H9 (cell line): ENCODE data around the gene LTK. TPM values are rescaled to one million over a fixed set of nuclear protein-coding genes. Genes with fewer than 3 reads are reported as not detected.

ENCODE experiments used
- DNase-seq: peaks from one replicate; pipeline ENCODE4 v3.0.0-alpha.2; 2017
- H2AFZ ChIP-seq: one replicate; pipeline ENCODE4 v1.6.1; 2013; ENCODE audit warnings: mild to moderate bottlenecking, low read length, control low read depth, moderate library complexity
- H2AK5ac ChIP-seq: 2 replicates; pipeline ENCODE4 v1.6.1; 2013; ENCODE audit warnings: low read length, control low read depth, mixed read lengths; ENCODE audit not compliant: insufficient read length
- H2BK120ac ChIP-seq: one replicate; pipeline ENCODE4 v1.6.1; 2013; ENCODE audit warnings: low read depth, mild to moderate bottlenecking, low read length, control low read depth, inconsistent platforms; ENCODE audit not compliant: poor library complexity, severe bottlenecking
- H2BK12ac ChIP-seq: 2 replicates; pipeline ENCODE4 v1.6.1; 2013; ENCODE audit warnings: low read length, control low read depth, mixed read lengths, low read depth; ENCODE audit not compliant: insufficient read length
- H2BK15ac ChIP-seq: 2 replicates; pipeline ENCODE4 v1.6.1; 2013; ENCODE audit warnings: low read depth, low read length, control low read depth
- H2BK20ac ChIP-seq: one replicate; pipeline ENCODE4 v1.6.1; 2013; ENCODE audit warnings: low read depth, mild to moderate bottlenecking, low read length, control low read depth, inconsistent platforms; ENCODE audit not compliant: poor library complexity, severe bottlenecking
- H2BK5ac ChIP-seq: 2 replicates; pipeline ENCODE4 v1.6.1; 2013; ENCODE audit warnings: low read length, control low read depth, mixed read lengths; ENCODE audit not compliant: insufficient read length
- H3K14ac ChIP-seq: 2 replicates; pipeline ENCODE4 v1.6.1; 2013; ENCODE audit warnings: low read length, control low read depth; ENCODE audit not compliant: insufficient read depth
- H3K18ac ChIP-seq: 2 replicates; pipeline ENCODE4 v1.6.1; 2013; ENCODE audit warnings: low read depth, mild to moderate bottlenecking, mixed read lengths, low read length, control low read depth; ENCODE audit not compliant: insufficient read length
- H3K23ac ChIP-seq: 2 replicates; pipeline ENCODE4 v1.6.1; 2013; ENCODE audit warnings: low read length, control low read depth, mixed read lengths, low read depth; ENCODE audit not compliant: insufficient read length
- H3K23me2 ChIP-seq: 2 replicates; pipeline ENCODE4 v1.6.1; 2013; ENCODE audit warnings: low read depth, mild to moderate bottlenecking, mixed read lengths, low read length, control low read depth; ENCODE audit not compliant: insufficient read length, poor library complexity, severe bottlenecking
- H3K27ac ChIP-seq: 2 replicates; pipeline ENCODE4 v1.5.1; 2013; ENCODE audit warnings: low read length, control low read depth, mixed read lengths, low read depth; ENCODE audit not compliant: insufficient read length
- H3K27me3 ChIP-seq: 2 replicates; pipeline ENCODE4 v1.6.1; 2013; ENCODE audit warnings: low read length, control low read depth, inconsistent platforms; ENCODE audit not compliant: insufficient read depth
- H3K4ac ChIP-seq: 2 replicates; pipeline ENCODE4 v1.6.1; 2013; ENCODE audit warnings: low read depth, mild to moderate bottlenecking, control low read depth, inconsistent platforms, low read length, moderate library complexity
- H3K4me1 ChIP-seq: 2 replicates; pipeline ENCODE4 v1.6.1; 2013; ENCODE audit warnings: low read length, control low read depth, inconsistent platforms; ENCODE audit not compliant: insufficient read depth
- H3K4me2 ChIP-seq: 2 replicates; pipeline ENCODE4 v1.6.1; 2013; ENCODE audit warnings: low read length, control low read depth, mixed read lengths; ENCODE audit not compliant: insufficient read length, insufficient read depth
- H3K56ac ChIP-seq: 2 replicates; pipeline ENCODE4 v1.6.1; 2013; ENCODE audit warnings: low read depth, mild to moderate bottlenecking, mixed read lengths, low read length, control low read depth; ENCODE audit not compliant: insufficient read length
- H3K79me1 ChIP-seq: 2 replicates; pipeline ENCODE4 v1.6.1; 2013; ENCODE audit warnings: low read depth, mild to moderate bottlenecking, moderate library complexity, low read length, control low read depth, inconsistent platforms; ENCODE audit not compliant: insufficient read depth, poor library complexity, severe bottlenecking
- H3K79me2 ChIP-seq: 2 replicates; pipeline ENCODE4 v1.6.1; 2013; ENCODE audit warnings: low read length, control low read depth, inconsistent platforms; ENCODE audit not compliant: insufficient read depth
- H3K9ac ChIP-seq: 2 replicates; pipeline ENCODE4 v1.6.1; 2013; ENCODE audit warnings: low read length, control low read depth, mixed read lengths; ENCODE audit not compliant: insufficient read length; ENCODE audit errors: extremely low read depth
- H3K9me3 ChIP-seq: one replicate; pipeline ENCODE4 v1.6.1; 2013; ENCODE audit warnings: low read depth, low read length, inconsistent platforms; ENCODE audit not compliant: control insufficient read depth
- H3T11ph ChIP-seq: one replicate; pipeline ENCODE4 v1.6.1; 2013; ENCODE audit warnings: mild to moderate bottlenecking, low read length, control low read depth, inconsistent platforms
- H4K20me1 ChIP-seq: one replicate; pipeline ENCODE4 v1.6.1; 2013; ENCODE audit not compliant: control insufficient read depth, insufficient read length, insufficient read depth
- H4K5ac ChIP-seq: 2 replicates; pipeline ENCODE4 v1.6.1; 2013; ENCODE audit warnings: low read depth, mild to moderate bottlenecking, mixed read lengths, low read length, control low read depth; ENCODE audit not compliant: insufficient read length
- H4K8ac ChIP-seq: replicated peaks from 2 replicates; pipeline ENCODE4 v1.6.1; 2013; ENCODE audit warnings: low read length, control low read depth, mixed read lengths, low read depth; ENCODE audit not compliant: insufficient read length
- H4K91ac ChIP-seq: 2 replicates; pipeline ENCODE4 v1.6.1; 2013; ENCODE audit warnings: low read depth, mild to moderate bottlenecking, moderate library complexity, mixed read lengths, low read length, control low read depth; ENCODE audit not compliant: insufficient read length
- H3K27ac Mint-ChIP-seq, 3 experiments: 2 replicates in 2 of 3; 3 replicates in 1 of 3; pipeline ENCODE4 v1.8.0; 2020 to 2021; ENCODE audit warnings: mixed read lengths in 3 of 3, mild to moderate bottlenecking in 1 of 3, moderate library complexity in 1 of 3
- H3K27me3 Mint-ChIP-seq: 2 replicates; pipeline ENCODE4 v1.8.0; 2021; ENCODE audit warnings: low read depth, mild to moderate bottlenecking, moderate library complexity, mixed read lengths
- H3K36me3 Mint-ChIP-seq, 3 experiments: 2 replicates in 2 of 3; 3 replicates in 1 of 3; pipeline ENCODE4 v1.8.0; 2020 to 2021; ENCODE audit warnings: low read depth in 3 of 3, mixed read lengths in 3 of 3; ENCODE audit not compliant: insufficient read depth in 1 of 3
- H3K4me1 Mint-ChIP-seq, 2 experiments: 2 replicates each; pipeline ENCODE4 v1.8.0; 2020; ENCODE audit warnings: mixed read lengths in 2 of 2
- H3K4me3 Mint-ChIP-seq, 2 experiments: 2 replicates in 1 of 2; 3 replicates in 1 of 2; pipeline ENCODE4 v1.8.0; 2020 to 2021; ENCODE audit warnings: mild to moderate bottlenecking in 2 of 2, mixed read lengths in 2 of 2, moderate library complexity in 1 of 2
- H3K9me3 Mint-ChIP-seq, 2 experiments: 2 replicates in 1 of 2; 3 replicates in 1 of 2; pipeline ENCODE4 v1.8.0; 2020; ENCODE audit warnings: mild to moderate bottlenecking in 2 of 2, mixed read lengths in 2 of 2, moderate library complexity in 1 of 2
- CTCF ChIP-seq: fragments of 200-600 bp; sonication (generic); conservative IDR thresholded peaks from 3 replicates; pipeline ENCODE4 v1.8.0; 2021; ENCODE audit warnings: antibody characterized with exemption, mild to moderate bottlenecking
- WGBS: extraction: QIAGEN DNeasy Blood & Tissue Kit; methylation state at CpG from one replicate; pipeline ENCODE4 v1.1.7; 2013; ENCODE audit warnings: missing lambda C conversion rate, low lambda C conversion rate, mixed read lengths; ENCODE audit not compliant: insufficient read length; ENCODE audit errors: extremely low coverage; 5-methylcytosine and 5-hydroxymethylcytosine counted together
- total RNA-seq: library from RNA; stranded (reverse); gene quantifications from 2 replicates; pipeline ENCODE4 v1.2.1, GENCODE V29; 2021

LTK gene
- total RNA-seq, 1 experiment from 2014 or later: 0.31 TPM

- H3K36me3 Mint-ChIP-seq: peaks cover 52 to 81% (median 81%) of the 10 kb centered on the region in 3 experiments; a peak in 6 of 7 replicates
- no peak overlapping the region for H3K14ac ChIP-seq
Observed at GRCh38 chr15:41476416-41477048, 37.1 kb downstream of the LTK start.

More at GRCh38 chr15:41476416-41477048, 37.1 kb downstream of the LTK start:
- Histone ChIP-seq H4K91ac (no peak overlapping the region), H3K27ac (no peak overlapping the region), H3K56ac (no peak overlapping the region), H3K79me1 (no peaks in the 10 kb centered on the region), H2BK20ac (no peak overlapping the region), H4K5ac (no peak overlapping the region), H3K4ac (no peak overlapping the region), H3T11ph (no peak overlapping the region), H2AK5ac (no peak overlapping the region), H4K20me1 (no peaks in the 10 kb centered on the region), H3K27me3 (no peaks in the 10 kb centered on the region), H3K18ac (no peak overlapping the region), H3K23me2 (no peaks in the 10 kb centered on the region), H2BK15ac (no peak overlapping the region), H3K9me3 (no peaks in the 10 kb centered on the region), H2BK120ac (no peak overlapping the region), H2AFZ (no peak overlapping the region), H3K79me2 (no peaks in the 10 kb centered on the region), H3K4me2 (no peak overlapping the region), H3K9ac (no peak overlapping the region), H3K23ac (no peak overlapping the region), H2BK12ac (no peak overlapping the region), H3K4me1 (no peaks in the 10 kb centered on the region), H2BK5ac (no peak overlapping the region), H4K8ac (no peak overlapping the region)
- Mint-ChIP-seq H3K27ac (no peak overlapping the region), H3K9me3 (no peaks in the 10 kb centered on the region), H3K4me3 (no peak overlapping the region), H3K27me3 (no peaks in the 10 kb centered on the region), H3K4me1 (no peaks in the 10 kb centered on the region)
- TF ChIP-seq CTCF: no peak
- DNase-seq: no peak
- WGBS: no CpG with 5 or more reads among the region's 5 CpGs
